ENCODE data around the gene WTAP.

Gene WTAP

DNA sequence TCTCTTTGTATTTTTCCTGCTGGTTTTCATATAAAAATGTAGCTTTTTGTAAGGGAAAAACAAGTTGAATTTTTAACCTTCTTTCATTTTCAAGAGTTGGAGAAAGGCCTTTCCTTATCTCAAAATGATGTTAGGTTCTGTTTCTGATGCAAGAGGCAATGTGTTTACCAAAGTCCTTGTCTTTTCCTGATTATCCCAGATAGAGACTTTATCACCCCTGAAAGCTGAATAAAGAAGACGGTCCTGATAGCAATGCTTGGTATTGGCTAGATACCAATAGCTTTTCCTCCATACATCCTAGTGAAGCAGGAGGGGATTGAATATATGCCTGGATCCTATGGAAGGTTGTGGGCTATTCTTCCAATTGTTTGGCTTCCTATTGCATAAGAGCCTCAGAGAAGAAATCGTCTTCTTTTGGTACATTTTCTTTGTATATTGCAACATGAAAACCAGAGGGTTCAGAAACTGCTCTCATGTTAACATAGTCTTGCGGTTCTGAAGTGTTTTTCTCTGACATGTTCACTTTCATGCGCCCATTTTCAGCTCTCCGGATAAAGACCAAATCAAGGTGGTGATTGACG is 78.2 kb downstream of the WTAP start:
- no peaks in the 10 kb centered on the region for H3K9me3 ChIP-seq (ENCODE audit: control insufficient read depth in 2 of 2, low read length in 2 of 2)
- no peak overlapping the region for H3K27ac ChIP-seq (ENCODE audit: low read length)
- H3K4me1 ChIP-seq (ENCODE audit: control insufficient read depth, insufficient read depth, low read length), result no peaks in the 10 kb centered on the region
- H3K36me3 ChIP-seq (ENCODE audit: control insufficient read depth in 2 of 2, insufficient read depth in 2 of 2, low read length in 2 of 2), result peaks cover 0 to 6% of the 10 kb centered on the region in 2 donors
- no peak overlapping the region for H3K9ac ChIP-seq (ENCODE audit: low read length in 2 of 2)
- no peaks in the 10 kb centered on the region for H3K27me3 ChIP-seq (ENCODE audit: control insufficient read depth in 1 of 2, insufficient read depth in 2 of 2, low read length in 2 of 2)
- H3K4me3 ChIP-seq (ENCODE audit: low read length in 2 of 2), result no peak overlapping the region

All from stomach smooth muscle (tissue), 2 donors.